Measurements from ENCODE around the gene MST1.

GRCh38 chr3:49680493-49681231 lies 8.6 kb downstream of the MST1 start:
- TF ChIP-seq EP300 (IDR thresholded peaks at IDR 0.05; ENCODE audit: borderline replicate concordance in 1 of 2, low read depth in 2 of 2, low read length in 2 of 2): no peak
- TF ChIP-seq SIN3A (conservative IDR thresholded peaks at IDR 0.05 in 1 of 2, IDR thresholded peaks at IDR 0.05 in 1 of 2; ENCODE audit: low read depth in 1 of 2, low read length in 2 of 2): no peak
- TF ChIP-seq GABPA (IDR thresholded peaks at IDR 0.05; ENCODE audit: borderline replicate concordance, insufficient read depth, low read length): no peak
- TF ChIP-seq CTCF (IDR thresholded peaks at IDR 0.05; ENCODE audit: control extremely low read depth in 1 of 3, insufficient read depth in 1 of 3, low read depth in 1 of 3, low read length in 3 of 3): no peak
- no peak for TF ChIP-seq SIRT6 (IDR thresholded peaks at IDR 0.05; ENCODE audit: low read length)
- TF ChIP-seq ZNF274 (IDR thresholded peaks at IDR 0.05; ENCODE audit: borderline replicate concordance, extremely low read depth, low read length): no peak
- TF ChIP-seq POLR2A (IDR thresholded peaks at IDR 0.05; ENCODE audit: control extremely low read depth in 1 of 2, low read depth in 2 of 2, low read length in 2 of 2): no peak
- no peak for TF ChIP-seq CREB1 (IDR thresholded peaks at IDR 0.05)
- no peak for TF ChIP-seq NRF1 (IDR thresholded peaks at IDR 0.05; ENCODE audit: low read depth, low read length)
- no peak for TF ChIP-seq TEAD4 (IDR thresholded peaks at IDR 0.05; ENCODE audit: low read depth, low read length)
- no peak for TF ChIP-seq YY1 (IDR thresholded peaks at IDR 0.05; ENCODE audit: low read depth, low read length)
